HEK293 (cell line): ENCODE results near the gene ABCA2.

Experiments
- EGR2 ChIP-seq: fragments of 450-650 bp; formaldehyde crosslinking; IDR thresholded peaks from 2 replicates; pipeline ENCODE4 v1.5.1; 2016; ENCODE audit warnings: low read depth, missing biosample characterization, missing genetic modification characterization
- HOXA7 ChIP-seq: sonication (generic); formaldehyde crosslinking; IDR thresholded peaks from 2 replicates; pipeline ENCODE4 v1.8.1; 2022; ENCODE audit warnings: missing genetic modification reagents, borderline replicate concordance
- KLF9 ChIP-seq: fragments of 450-650 bp; formaldehyde crosslinking; IDR thresholded peaks from 2 replicates; pipeline ENCODE4 v1.5.1; 2016; ENCODE audit warnings: missing biosample characterization, missing genetic modification characterization, low read depth
- PATZ1 ChIP-seq: fragments of 450-650 bp; formaldehyde crosslinking; IDR thresholded peaks from 2 replicates; pipeline ENCODE4 v1.5.1; 2016; ENCODE audit warnings: missing biosample characterization, missing genetic modification characterization
- SETDB1 ChIP-seq: IDR thresholded peaks from one replicate; pipeline ENCODE4 v1.6.1; 2017; ENCODE audit warnings: mild to moderate bottlenecking, low read length, moderate library complexity, mixed read lengths; ENCODE audit not compliant: insufficient read length
- SP2 ChIP-seq: fragments of 450-650 bp; formaldehyde crosslinking; IDR thresholded peaks from 2 replicates; pipeline ENCODE4 v1.5.1; 2016; ENCODE audit warnings: missing biosample characterization, missing genetic modification characterization
- SP7 ChIP-seq: fragments of 450-650 bp; formaldehyde crosslinking; IDR thresholded peaks from 2 replicates; pipeline ENCODE4 v1.5.1; 2016; ENCODE audit warnings: missing biosample characterization, missing genetic modification characterization
- ZBTB17 ChIP-seq: fragments of 450-650 bp; formaldehyde crosslinking; IDR thresholded peaks from 2 replicates; pipeline ENCODE4 v1.5.1; 2016; ENCODE audit warnings: missing biosample characterization, missing genetic modification characterization
- ZBTB6 ChIP-seq: fragments of 450-650 bp; formaldehyde crosslinking; IDR thresholded peaks from 2 replicates; pipeline ENCODE4 v1.5.1; 2017; ENCODE audit warnings: missing biosample characterization, missing genetic modification characterization
- ZNF10 ChIP-seq: fragments of 450-650 bp; formaldehyde crosslinking; IDR thresholded peaks from 2 replicates; pipeline ENCODE4 v1.5.1; 2017; ENCODE audit warnings: missing biosample characterization, missing genetic modification characterization
- ZNF157 ChIP-seq: fragments of 450-650 bp; formaldehyde crosslinking; IDR thresholded peaks from 2 replicates; pipeline ENCODE4 v1.5.1; 2016; ENCODE audit warnings: missing biosample characterization, missing genetic modification characterization
- ZNF16 ChIP-seq: fragments of 450-650 bp; formaldehyde crosslinking; IDR thresholded peaks from 2 replicates; pipeline ENCODE4 v1.5.1; 2016; ENCODE audit warnings: low read depth, missing biosample characterization, missing genetic modification characterization
- ZNF2 ChIP-seq: fragments of 450-650 bp; formaldehyde crosslinking; IDR thresholded peaks from 2 replicates; pipeline ENCODE4 v1.5.1; 2016; ENCODE audit warnings: missing biosample characterization, missing genetic modification characterization
- ZNF211 ChIP-seq: fragments of 450-650 bp; formaldehyde crosslinking; IDR thresholded peaks from 2 replicates; pipeline ENCODE4 v1.5.1; 2016; ENCODE audit warnings: low read depth, missing biosample characterization, missing genetic modification characterization
- ZNF280D ChIP-seq: fragments of 450-650 bp; formaldehyde crosslinking; IDR thresholded peaks from 2 replicates; pipeline ENCODE4 v1.5.1; 2016; ENCODE audit warnings: missing biosample characterization, missing genetic modification characterization
- ZNF311 ChIP-seq: fragments of 450-650 bp; formaldehyde crosslinking; IDR thresholded peaks from 2 replicates; pipeline ENCODE4 v1.5.1; 2017; ENCODE audit warnings: missing biosample characterization, missing genetic modification characterization, borderline replicate concordance
- ZNF48 ChIP-seq: fragments of 450-650 bp; formaldehyde crosslinking; IDR thresholded peaks from 2 replicates; pipeline ENCODE4 v1.5.1; 2016; ENCODE audit warnings: missing biosample characterization, missing genetic modification characterization
- ZNF510 ChIP-seq: fragments of 450-650 bp; formaldehyde crosslinking; IDR thresholded peaks from 2 replicates; pipeline ENCODE4 v1.5.1; 2018; ENCODE audit warnings: mild to moderate bottlenecking, missing genetic modification characterization, missing biosample characterization; ENCODE audit not compliant: insufficient replicate concordance
- ZNF548 ChIP-seq: fragments of 450-650 bp; formaldehyde crosslinking; IDR thresholded peaks from 2 replicates; pipeline ENCODE4 v1.5.1; 2016; ENCODE audit warnings: missing biosample characterization, missing genetic modification characterization
- ZNF549 ChIP-seq: fragments of 450-650 bp; IDR thresholded peaks from 2 replicates; pipeline ENCODE4 v1.5.1; 2018; ENCODE audit warnings: missing biosample characterization, missing genetic modification characterization, mild to moderate bottlenecking, inconsistent platforms, moderate library complexity
- ZNF585B ChIP-seq: fragments of 450-650 bp; formaldehyde crosslinking; IDR thresholded peaks from 2 replicates; pipeline ENCODE4 v1.5.1; 2016; ENCODE audit warnings: missing biosample characterization, missing genetic modification characterization
- ZNF621 ChIP-seq: fragments of 450-650 bp; formaldehyde crosslinking; IDR thresholded peaks from 2 replicates; pipeline ENCODE4 v1.5.1; 2017; ENCODE audit warnings: missing biosample characterization, missing genetic modification characterization
- ZNF623 ChIP-seq: fragments of 450-650 bp; formaldehyde crosslinking; IDR thresholded peaks from 2 replicates; pipeline ENCODE4 v1.5.1; 2016; ENCODE audit warnings: missing biosample characterization, missing genetic modification characterization
- ZNF629 ChIP-seq: fragments of 450-650 bp; formaldehyde crosslinking; IDR thresholded peaks from 2 replicates; pipeline ENCODE4 v1.5.1; 2017; ENCODE audit warnings: missing biosample characterization, missing genetic modification characterization
- ZNF639 ChIP-seq: fragments of 450-650 bp; formaldehyde crosslinking; IDR thresholded peaks from 2 replicates; pipeline ENCODE4 v1.5.1; 2016; ENCODE audit warnings: missing biosample characterization, missing genetic modification characterization
- ZNF701 ChIP-seq: fragments of 450-650 bp; formaldehyde crosslinking; IDR thresholded peaks from 2 replicates; pipeline ENCODE4 v1.5.1; 2016; ENCODE audit warnings: missing biosample characterization, missing genetic modification characterization
- ZNF707 ChIP-seq: fragments of 450-650 bp; formaldehyde crosslinking; IDR thresholded peaks from 2 replicates; pipeline ENCODE4 v1.5.1; 2016; ENCODE audit warnings: missing biosample characterization, missing genetic modification characterization
- ZNF76 ChIP-seq: fragments of 450-650 bp; formaldehyde crosslinking; IDR thresholded peaks from 2 replicates; pipeline ENCODE4; 2016; ENCODE audit warnings: low read depth, missing biosample characterization, missing genetic modification characterization, borderline replicate concordance
- ZNF777 ChIP-seq: fragments of 450-650 bp; formaldehyde crosslinking; IDR thresholded peaks from 2 replicates; pipeline ENCODE4 v1.5.1; 2017; ENCODE audit warnings: missing biosample characterization, missing genetic modification characterization, borderline replicate concordance
- ZNF791 ChIP-seq: fragments of 450-650 bp; formaldehyde crosslinking; IDR thresholded peaks from 2 replicates; pipeline ENCODE4 v1.5.1; 2016; ENCODE audit warnings: missing biosample characterization, missing genetic modification characterization
- ZNF837 ChIP-seq: fragments of 450-650 bp; formaldehyde crosslinking; IDR thresholded peaks from 2 replicates; pipeline ENCODE4 v1.5.1; 2016; ENCODE audit warnings: missing biosample characterization, missing genetic modification characterization
- ZSCAN30 ChIP-seq: fragments of 450-650 bp; IDR thresholded peaks from 2 replicates; pipeline ENCODE4 v1.5.1; 2018; ENCODE audit warnings: missing biosample characterization, mild to moderate bottlenecking, missing genetic modification characterization, moderate library complexity

Gene ABCA2

GRCh38 chr9:137029058-137029936 lies 1.3 kb upstream of the ABCA2 start (continued):
- TF ChIP-seq ZNF623 (no peak; the same call in 1 of the 2 replicates), ZNF2 (peak; percentile 57; the same call in 1 of the 2 replicates), SP7 (tag by site-specific recombination) (0 out of 2 replicates have a peak, but pooled peaks have one; percentile 14), ZBTB17 (tag by site-specific recombination) (no peak; the same call in 1 of the 2 replicates), EGR2 (tag by site-specific recombination) (no peak), ZNF510 (tag by site-specific recombination) (no peak), ZNF311 (tag by site-specific recombination) (no peak), ZNF48 (tag by site-specific recombination) (no peak), ZNF777 (tag by site-specific recombination) (no peak), ZNF10 (tag by site-specific recombination) (no peak), KLF9 (tag by site-specific recombination) (no peak), ZNF707 (tag by site-specific recombination) (no peak), ZNF76 (peak; percentile 33; the same call in 1 of the 2 replicates), ZBTB6 (tag by site-specific recombination) (no peak), ZNF16 (tag by site-specific recombination) (no peak), SP2 (tag by site-specific recombination) (peak; percentile 29), SETDB1 (no peak), HOXA7 (CRISPR knock-in tag) (no peak), ZNF548 (tag by site-specific recombination) (no peak), ZNF549 (tag by site-specific recombination) (no peak), ZNF629 (tag by site-specific recombination) (no peak), ZNF621 (no peak), ZNF701 (tag by site-specific recombination) (no peak), ZNF639 (tag by site-specific recombination) (peak; percentile 50; the same call in 1 of the 2 replicates), ZNF211 (no peak), ZNF837 (tag by site-specific recombination) (no peak), ZNF157 (tag by site-specific recombination) (no peak), ZSCAN30 (tag by site-specific recombination) (no peak), ZNF791 (tag by site-specific recombination) (no peak), ZNF280D (tag by site-specific recombination) (no peak), ZNF585B (tag by site-specific recombination) (no peak), PATZ1 (peak; percentile 27)
